Thyroid gland (tissue), 4 donors: ENCODE data around the gene GNG8. TPM values are rescaled to one million over a fixed set of nuclear protein-coding genes. Genes with fewer than 3 reads are reported as not detected.

Source experiments
- DNase-seq, 2 donors: peaks; one replicate each; pipeline ENCODE4 v3.0.0-alpha.2; 2019
- H3K27ac ChIP-seq, 3 donors: fragments of 200-600 bp; sonication (generic); 1 replicate in 2 of 3; 2 replicates in 1 of 3; pipeline ENCODE4 v1.5.1; 2016 to 2019; ENCODE audit warnings: mild to moderate bottlenecking in 1 of 3, moderate library complexity in 1 of 3
- H3K27me3 ChIP-seq: fragments of 200-600 bp; sonication (generic); one replicate; pipeline ENCODE4 v1.5.1; 2019
- H3K36me3 ChIP-seq, 2 donors: fragments of 200-600 bp; sonication (generic); one replicate each; pipeline ENCODE4 v1.5.1; 2016 to 2019
- H3K4me1 ChIP-seq, 2 donors: fragments of 200-600 bp; sonication (generic); one replicate each; pipeline ENCODE4 v1.5.1; 2017 to 2019
- H3K4me3 ChIP-seq, 3 donors: fragments of 200-600 bp; sonication (generic); replicated peaks in 1 of 3; 1 replicate in 2 of 3; 2 replicates in 1 of 3; pipeline ENCODE4 v1.5.1; 2016; ENCODE audit warnings: mild to moderate bottlenecking in 1 of 3
- H3K9me3 ChIP-seq: fragments of 200-600 bp; sonication (generic); one replicate; pipeline ENCODE4 v1.5.1; 2017
- CTCF ChIP-seq, 6 experiments: fragments of 200-600 bp in 3 of 6; fragments of 450-650 bp in 3 of 6; sonication (generic) in 3 of 6; IDR thresholded peaks; one replicate each; pipeline ENCODE4 v1.5.1; 2016 to 2019; ENCODE audit warnings: antibody characterized with exemption in 6 of 6, mild to moderate bottlenecking in 2 of 6, inconsistent platforms in 1 of 6, moderate library complexity in 1 of 6
- POLR2A ChIP-seq, 2 donors: fragments of 450-650 bp; IDR thresholded peaks; one replicate each; pipeline ENCODE4 v1.6.1; 2017; ENCODE audit warnings: antibody characterized with exemption in 2 of 2, mild to moderate bottlenecking in 2 of 2, moderate library complexity in 1 of 2
- WGBS, 2 donors: methylation state at CpG; one replicate each; pipeline ENCODE4 v1.1.5; 2017; 5-methylcytosine and 5-hydroxymethylcytosine counted together
- intact Hi-C: fragments of 100-400 bp; cut with DNase I; formaldehyde crosslinking; loops from one replicate; pipeline ENCODE4 v1.15.1; 2023
- total RNA-seq, 4 donors: library from RNA; depleted of rRNA; stranded (reverse); fragments of >200 nt; gene quantifications; one replicate each; pipeline ENCODE4 v1.2.3, GENCODE V29; 2016

The GNG8 gene
- not detected for total RNA-seq

GRCh38 chr19:46635920-46636761 is at the start of gene GNG8:
GNG8 (minus strand) TSS chr19:46636202; CDS start chr19:46634682, 1,520 bp downstream.
- no peak for TF ChIP-seq CTCF (IDR thresholded peaks at IDR 0.05)
- TF ChIP-seq POLR2A (IDR thresholded peaks at IDR 0.05) = no peak
- DNase-seq = no peak
- H3K4me3 ChIP-seq = no peak within 1 kb of the TSS
- no peaks in the 10 kb centered on the region for H3K36me3 ChIP-seq
- peaks cover 23% of the 10 kb centered on the region for H3K27me3 ChIP-seq
- peaks cover 23 to 37% of the 10 kb centered on the region in 2 donors for H3K4me1 ChIP-seq
- intact Hi-C loops = no loop called here
- H3K9me3 ChIP-seq = no peaks in the 10 kb centered on the region
- WGBS, 2 donors = 36% methylated on average over 21 of the region's 34 CpGs
- no peak within 1 kb of the TSS for H3K27ac ChIP-seq

- no peak for TF ChIP-seq CTCF (IDR thresholded peaks at IDR 0.05)
- TF ChIP-seq POLR2A (IDR thresholded peaks at IDR 0.05) = no peak
- peaks cover 44 to 79% of the 10 kb centered on the region in 2 donors for H3K36me3 ChIP-seq
- no peak overlapping the region for H3K27ac ChIP-seq
- no peak overlapping the region for H3K4me3 ChIP-seq
- DNase-seq = no peak
- H3K27me3 ChIP-seq = no peaks in the 10 kb centered on the region
- H3K9me3 ChIP-seq = no peaks in the 10 kb centered on the region
- WGBS, 2 donors = 70 to 92% methylated on average over 3 of the region's 3 CpGs
- intact Hi-C loops = no loop called here
- peaks cover 0 to 6% of the 10 kb centered on the region in 2 donors for H3K4me1 ChIP-seq
Observed at GRCh38 chr19:46685189-46685588, 49.2 kb upstream of the GNG8 start.

- Histone ChIP-seq H3K27me3 (no peaks in the 10 kb centered on the region), H3K4me1 (no peaks in the 10 kb centered on the region), H3K27ac (no peak overlapping the region), H3K9me3 (no peaks in the 10 kb centered on the region), H3K4me3 (no peak overlapping the region), H3K36me3 (peaks cover 58 to 67% of the 10 kb centered on the region in 2 donors)
- intact Hi-C loops = no loop called here
- TF ChIP-seq CTCF (IDR thresholded peaks at IDR 0.05) (no peak), POLR2A (IDR thresholded peaks at IDR 0.05) (no peak)
- 83 to 93% methylated on average over 9 to 19 of the region's 26 CpGs for WGBS, 2 donors
- DNase-seq = no peak
Observed at GRCh38 chr19:46678110-46678732, 42.2 kb upstream of the GNG8 start.

GRCh38 chr19:46674416-46675178 is 38.6 kb upstream of the GNG8 start:
- Histone ChIP-seq H3K36me3 (peaks cover 47 to 50% of the 10 kb centered on the region in 2 donors), H3K27ac (no peak overlapping the region), H3K4me3 (no peak overlapping the region), H3K4me1 (no peaks in the 10 kb centered on the region), H3K27me3 (no peaks in the 10 kb centered on the region), H3K9me3 (no peaks in the 10 kb centered on the region)
- intact Hi-C loops = no loop called here
- TF ChIP-seq CTCF (IDR thresholded peaks at IDR 0.05) (no peak), POLR2A (IDR thresholded peaks at IDR 0.05) (no peak)
- 95 to 96% methylated on average over 19 to 20 of the region's 21 CpGs for WGBS, 2 donors
- DNase-seq = no peak
